Stomach smooth muscle (tissue), 2 donors: ENCODE data around the gene RENBP.

ENCODE experiments used
- H3K27ac ChIP-seq: one replicate; pipeline ENCODE4 v1.7.0; 2013; ENCODE audit warnings: mild to moderate bottlenecking, low read length, inconsistent platforms
- H3K27me3 ChIP-seq, 2 donors: one replicate each; pipeline ENCODE4 v1.7.0; 2013; ENCODE audit warnings: low read length in 2 of 2; ENCODE audit not compliant: insufficient read depth in 2 of 2, control insufficient read depth in 1 of 2
- H3K36me3 ChIP-seq, 2 donors: one replicate each; pipeline ENCODE4 v1.7.0; 2013; ENCODE audit warnings: low read length in 2 of 2; ENCODE audit not compliant: control insufficient read depth in 2 of 2, insufficient read depth in 2 of 2
- H3K4me1 ChIP-seq: one replicate; pipeline ENCODE4 v1.7.0; 2013; ENCODE audit warnings: low read length; ENCODE audit not compliant: control insufficient read depth, insufficient read depth
- H3K4me3 ChIP-seq, 2 donors: one replicate each; pipeline ENCODE4 v1.7.0; 2013; ENCODE audit warnings: low read length in 2 of 2
- H3K9ac ChIP-seq, 2 donors: one replicate each; pipeline ENCODE4 v1.7.0; 2013; ENCODE audit warnings: low read length in 2 of 2, mild to moderate bottlenecking in 1 of 2
- H3K9me3 ChIP-seq, 2 donors: one replicate each; pipeline ENCODE4 v1.7.0; 2013; ENCODE audit warnings: low read length in 2 of 2; ENCODE audit not compliant: control insufficient read depth in 2 of 2
- donor health status: healthy.
- donor health status: Pancreatic carcinoma.

Gene RENBP

GRCh38 chrX:153931748-153932147, 12.7 kb downstream of the RENBP start:
- no peaks in the 10 kb centered on the region for H3K9me3 ChIP-seq
- H3K9ac ChIP-seq = no peak overlapping the region
- H3K4me1 ChIP-seq = peaks cover 33% of the 10 kb centered on the region
- peaks cover 10% of the 10 kb centered on the region in 2 donors for H3K36me3 ChIP-seq
- H3K27ac ChIP-seq = no peak overlapping the region
- H3K4me3 ChIP-seq = no peak overlapping the region
- peaks cover 0 to 2% of the 10 kb centered on the region in 2 donors for H3K27me3 ChIP-seq

GRCh38 chrX:153931151-153931550, 13.3 kb downstream of the RENBP start:
- no peaks in the 10 kb centered on the region for H3K9me3 ChIP-seq
- H3K4me1 ChIP-seq = peaks cover 38% of the 10 kb centered on the region
- peaks cover 10% of the 10 kb centered on the region in 2 donors for H3K36me3 ChIP-seq
- H3K27me3 ChIP-seq = peaks cover 0 to 2% of the 10 kb centered on the region in 2 donors
- no peak overlapping the region for H3K27ac ChIP-seq
- H3K4me3 ChIP-seq = no peak overlapping the region
- no peak overlapping the region for H3K9ac ChIP-seq

GRCh38 chrX:153930011-153930910, 14.2 kb downstream of the RENBP start:
- H3K36me3 ChIP-seq = peaks cover 10% of the 10 kb centered on the region in 2 donors
- H3K9me3 ChIP-seq = no peaks in the 10 kb centered on the region
- no peak overlapping the region for H3K9ac ChIP-seq
- no peak overlapping the region for H3K4me3 ChIP-seq
- H3K27me3 ChIP-seq = peaks cover 0 to 5% of the 10 kb centered on the region in 2 donors
- peaks cover 42% of the 10 kb centered on the region for H3K4me1 ChIP-seq
- H3K27ac ChIP-seq = peak overlapping the region; percentile 37

GRCh38 chrX:153929576-153929975, 14.9 kb downstream of the RENBP start:
- H3K36me3 ChIP-seq = peaks cover 10% of the 10 kb centered on the region in 2 donors
- H3K4me1 ChIP-seq = peaks cover 43% of the 10 kb centered on the region
- no peak overlapping the region for H3K4me3 ChIP-seq
- H3K9me3 ChIP-seq = no peaks in the 10 kb centered on the region
- H3K27me3 ChIP-seq = peaks cover 0 to 5% of the 10 kb centered on the region in 2 donors
- peak overlapping the region; percentile 37 for H3K27ac ChIP-seq
- H3K9ac ChIP-seq = no peak overlapping the region

GRCh38 chrX:153928846-153929245, 15.6 kb downstream of the RENBP start:
- Histone ChIP-seq H3K9me3 (no peaks in the 10 kb centered on the region), H3K27me3 (peaks cover 0 to 8% of the 10 kb centered on the region in 2 donors), H3K4me1 (peaks cover 41% of the 10 kb centered on the region), H3K4me3 (peak overlapping the region in 1 of 2 donors; percentile 79), H3K36me3 (peaks cover 10% of the 10 kb centered on the region in 2 donors), H3K27ac (no peak overlapping the region), H3K9ac (no peak overlapping the region)

- Histone ChIP-seq H3K4me3 (peak overlapping the region; percentile 65 to 79), H3K9me3 (no peaks in the 10 kb centered on the region), H3K9ac (peak overlapping the region; percentile 85 to 87), H3K4me1 (peaks cover 43% of the 10 kb centered on the region), H3K36me3 (peaks cover 10% of the 10 kb centered on the region in 2 donors), H3K27ac (peak overlapping the region; percentile 95), H3K27me3 (peaks cover 0 to 8% of the 10 kb centered on the region in 2 donors)
Measured at GRCh38 chrX:153927922-153928760, 16.3 kb downstream of the RENBP start.

- H3K9ac ChIP-seq = peak overlapping the region; percentile 85 to 87
- peaks cover 10% of the 10 kb centered on the region in 2 donors for H3K36me3 ChIP-seq
- H3K4me1 ChIP-seq = peaks cover 48% of the 10 kb centered on the region
- H3K4me3 ChIP-seq = peak overlapping the region; percentile 65 to 79
- peak overlapping the region; percentile 95 for H3K27ac ChIP-seq
- H3K27me3 ChIP-seq = peaks cover 0 to 8% of the 10 kb centered on the region in 2 donors
- H3K9me3 ChIP-seq = no peaks in the 10 kb centered on the region
Measured at GRCh38 chrX:153927672-153927921, 16.8 kb downstream of the RENBP start.

GRCh38 chrX:153926858-153927671, 17.4 kb downstream of the RENBP start:
- peak overlapping the region; percentile 85 to 87 for H3K9ac ChIP-seq
- peaks cover 6 to 10% of the 10 kb centered on the region in 2 donors for H3K36me3 ChIP-seq
- H3K4me3 ChIP-seq = peak overlapping the region; percentile 65 to 79
- no peaks in the 10 kb centered on the region for H3K9me3 ChIP-seq
- H3K27ac ChIP-seq = peak overlapping the region; percentile 95
- peaks cover 50% of the 10 kb centered on the region for H3K4me1 ChIP-seq
- H3K27me3 ChIP-seq = peaks cover 0 to 8% of the 10 kb centered on the region in 2 donors

- Histone ChIP-seq H3K4me3 (peak overlapping the region in 1 of 2 donors; percentile 79), H3K9ac (peak overlapping the region in 1 of 2 donors; percentile 29), H3K36me3 (peaks cover 4 to 8% of the 10 kb centered on the region in 2 donors), H3K27ac (peak overlapping the region; percentile 95), H3K27me3 (peaks cover 0 to 7% of the 10 kb centered on the region in 2 donors), H3K4me1 (peaks cover 54% of the 10 kb centered on the region), H3K9me3 (no peaks in the 10 kb centered on the region)
Measured at GRCh38 chrX:153926552-153926857, 17.9 kb downstream of the RENBP start.
